ENCODE data around the gene INHA.

INHA gene

DNA sequence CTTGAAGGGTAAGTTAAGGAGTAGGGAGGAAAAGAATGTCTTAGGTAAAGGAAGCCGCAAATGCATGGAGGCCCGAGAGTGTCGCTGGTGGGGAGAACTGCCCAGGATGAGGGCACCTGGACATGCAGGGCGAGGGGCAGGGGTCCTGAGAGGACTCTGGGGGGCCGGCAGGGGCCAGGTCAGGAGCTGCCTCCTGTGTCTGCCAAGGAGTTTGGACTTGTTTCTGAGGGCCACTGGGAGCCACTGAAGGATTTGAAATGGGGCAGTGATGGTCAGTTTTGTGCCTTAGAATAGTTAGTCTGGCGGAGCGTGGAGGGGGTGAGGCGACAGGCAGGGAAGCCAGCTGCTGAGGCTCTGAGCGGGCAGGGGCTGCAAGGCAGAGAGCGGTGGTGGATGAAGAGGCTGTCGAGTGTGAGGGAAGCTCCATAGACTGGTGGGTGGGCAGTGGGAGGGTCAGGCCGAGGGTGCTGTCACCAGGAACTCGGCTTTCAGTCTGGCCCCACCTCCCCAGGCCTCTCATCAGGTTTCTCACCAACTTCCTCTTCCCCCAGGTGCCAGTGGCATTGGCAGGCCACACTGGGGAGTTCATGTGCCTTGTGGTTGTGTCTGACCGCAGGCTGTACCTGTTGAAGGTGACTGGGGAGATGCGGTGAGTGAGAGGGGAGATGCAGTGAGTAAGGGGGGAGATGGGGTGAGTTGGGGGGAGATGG lies 40.6 kb downstream of the INHA start:
- DNase-seq = no peak

DNA sequence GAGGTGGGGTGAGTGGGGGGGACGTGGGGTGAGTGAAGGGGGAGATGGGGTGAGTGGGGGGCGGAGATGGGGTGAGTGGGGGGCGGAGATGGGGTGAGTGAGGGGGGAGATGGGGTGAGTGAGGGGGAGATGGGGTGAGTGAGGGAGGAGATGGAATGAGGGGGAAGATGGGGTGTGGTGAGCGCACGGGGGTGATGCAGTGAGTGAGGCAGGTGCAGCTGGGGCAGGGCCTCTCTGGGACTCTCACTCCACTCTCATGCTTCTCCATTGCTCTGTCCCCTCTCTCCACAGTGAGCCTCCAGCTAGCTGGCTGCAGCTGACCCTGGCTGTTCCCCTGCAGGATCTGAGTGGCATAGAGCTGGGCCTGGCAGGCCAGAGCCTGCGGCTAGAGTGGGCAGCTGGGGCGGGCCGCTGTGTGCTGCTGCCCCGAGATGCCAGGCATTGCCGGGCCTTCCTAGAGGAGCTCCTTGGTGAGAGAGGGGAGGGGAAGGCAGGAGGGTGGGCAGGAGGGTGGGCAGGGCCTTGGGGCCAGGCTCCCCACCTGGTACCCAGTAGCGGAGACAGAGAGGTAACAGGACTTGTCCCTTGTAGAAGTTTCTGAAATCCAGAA lies 41.5 kb downstream of the INHA start:
- no peak for DNase-seq

DNA sequence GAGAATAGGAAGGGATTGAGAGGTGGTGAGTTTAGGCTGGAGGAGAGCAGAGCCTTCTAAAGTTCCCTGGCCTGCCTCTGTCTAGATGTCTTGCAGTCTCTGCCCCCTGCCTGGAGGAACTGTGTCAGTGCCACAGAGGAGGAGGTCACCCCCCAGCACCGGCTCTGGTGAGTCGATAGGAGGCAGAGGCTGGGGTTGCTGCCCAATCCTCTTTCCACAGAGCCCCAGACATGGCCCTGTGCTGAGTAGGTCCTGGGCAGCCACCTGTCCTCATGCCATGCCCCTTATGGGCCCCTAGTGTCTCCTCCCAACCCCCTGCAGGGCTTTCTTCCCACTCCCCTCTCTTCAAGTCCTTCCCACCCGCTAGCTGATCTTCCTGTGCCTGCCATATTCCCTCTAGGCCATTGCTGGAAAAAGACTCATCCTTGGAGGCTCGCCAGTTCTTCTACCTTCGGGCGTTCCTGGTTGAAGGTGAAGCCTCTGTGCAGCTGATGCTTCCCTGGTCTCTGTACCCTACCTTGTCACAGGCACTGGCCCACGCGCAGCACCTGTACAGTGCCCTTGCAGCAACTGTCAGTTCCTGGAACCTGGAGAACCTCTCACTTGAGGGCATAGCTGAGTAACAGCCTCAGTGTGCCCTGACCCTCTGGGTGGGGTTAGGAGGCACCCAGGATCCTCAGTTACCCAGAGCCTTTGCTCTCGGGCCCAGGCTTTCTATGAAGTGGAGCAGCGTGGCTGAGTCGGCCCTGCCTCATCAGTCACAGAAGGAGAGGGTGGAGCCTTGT lies 42.2 kb downstream of the INHA start:
- no peak for DNase-seq

DNA sequence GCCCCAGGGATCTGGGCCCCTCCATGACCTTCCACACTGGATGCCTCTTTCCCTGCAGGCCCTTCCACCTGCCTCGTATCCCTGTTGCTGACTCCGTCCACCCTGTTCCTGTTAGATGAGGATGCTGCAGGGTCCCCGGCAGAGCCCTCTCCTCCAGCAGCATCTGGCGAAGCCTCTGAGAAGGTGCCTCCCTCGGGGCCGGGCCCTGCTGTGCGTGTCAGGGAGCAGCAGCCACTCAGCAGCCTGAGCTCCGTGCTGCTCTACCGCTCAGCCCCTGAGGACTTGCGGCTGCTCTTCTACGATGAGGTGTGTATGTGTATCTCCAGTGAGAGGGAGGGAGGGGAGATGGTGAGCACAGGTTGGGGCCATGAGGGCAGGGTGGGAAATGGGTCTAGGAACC lies 42.9 kb downstream of the INHA start:
- DNase-seq = no peak

DNA sequence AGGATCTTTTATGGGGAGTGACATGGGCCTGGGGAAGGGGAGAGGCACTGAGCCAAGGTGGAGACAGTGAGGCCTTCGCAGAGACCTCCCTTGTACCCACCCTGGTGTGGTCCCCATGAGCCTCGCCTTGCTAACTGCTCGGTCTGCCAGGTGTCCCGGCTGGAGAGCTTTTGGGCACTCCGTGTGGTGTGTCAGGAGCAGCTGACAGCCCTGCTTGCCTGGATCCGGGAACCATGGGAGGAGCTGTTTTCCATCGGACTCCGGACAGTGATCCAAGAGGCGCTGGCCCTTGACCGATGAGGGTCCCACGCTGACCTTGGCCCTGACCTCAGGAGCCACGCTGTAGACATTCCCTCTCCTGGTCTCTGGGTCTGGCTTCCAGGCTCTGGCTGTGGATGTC lies 43.8 kb downstream of the INHA start:
- DNase-seq = no peak

DNA sequence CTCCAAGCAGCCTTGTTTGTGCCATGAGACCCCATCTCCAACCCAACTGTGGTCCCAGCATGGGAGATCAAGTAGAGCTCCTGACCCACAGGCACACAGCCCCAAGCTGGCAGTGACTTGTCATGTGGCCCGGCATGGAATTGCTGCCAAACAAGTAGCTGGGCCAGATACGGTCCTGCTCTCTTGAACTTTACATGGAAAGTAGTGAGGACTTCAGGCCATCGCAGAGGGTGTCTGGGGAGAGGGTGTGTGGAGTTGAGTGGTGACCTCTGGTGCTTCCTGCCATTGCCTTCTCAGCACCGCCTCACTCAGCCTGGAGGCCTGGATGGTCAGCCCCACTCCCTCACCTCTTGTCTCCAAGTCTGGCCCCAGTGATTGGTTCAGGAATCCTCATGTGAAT lies 44.4 kb downstream of the INHA start:
- no peak for DNase-seq

DNA sequence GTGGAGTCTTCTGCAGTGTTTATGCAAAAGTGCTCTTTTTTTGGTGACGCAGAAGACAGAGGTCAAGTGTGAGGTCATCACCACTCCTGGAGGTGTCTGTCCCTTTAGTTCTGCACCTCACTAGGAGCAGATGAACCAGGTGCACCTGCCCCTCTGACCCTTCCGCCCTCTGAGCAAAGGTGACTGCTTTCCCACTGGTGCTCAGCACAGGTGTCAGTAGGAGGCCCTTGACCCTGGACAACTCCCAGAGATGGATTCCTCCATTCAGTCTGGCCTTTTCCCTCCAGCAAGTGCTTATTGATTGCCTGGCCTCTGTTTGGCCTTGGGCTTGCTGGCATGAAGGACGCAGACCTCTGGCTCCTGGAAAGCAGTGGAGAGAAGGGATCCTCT lies 46.6 kb downstream of the INHA start:
- no peak for DNase-seq

DNA sequence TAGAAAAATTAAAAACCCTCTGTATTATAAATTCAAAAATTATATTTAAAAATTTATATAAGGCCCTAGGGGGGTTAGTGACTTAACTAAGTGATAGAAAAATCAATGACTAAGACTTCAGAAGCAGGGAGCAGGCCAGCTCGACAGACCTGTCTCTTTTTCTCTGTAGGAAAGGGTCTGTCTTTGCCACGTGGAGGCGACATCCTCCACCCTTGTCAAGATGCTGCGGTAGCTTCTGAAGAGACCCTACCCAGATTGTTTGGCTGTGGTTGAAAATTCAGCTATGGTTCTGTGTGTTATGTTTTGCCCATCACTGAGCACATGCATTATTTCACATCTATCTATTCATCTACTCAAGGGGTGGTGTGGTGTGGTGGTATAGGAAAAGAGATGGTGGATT lies 47.1 kb downstream of the INHA start:
- DNase-seq = no peak

DNA sequence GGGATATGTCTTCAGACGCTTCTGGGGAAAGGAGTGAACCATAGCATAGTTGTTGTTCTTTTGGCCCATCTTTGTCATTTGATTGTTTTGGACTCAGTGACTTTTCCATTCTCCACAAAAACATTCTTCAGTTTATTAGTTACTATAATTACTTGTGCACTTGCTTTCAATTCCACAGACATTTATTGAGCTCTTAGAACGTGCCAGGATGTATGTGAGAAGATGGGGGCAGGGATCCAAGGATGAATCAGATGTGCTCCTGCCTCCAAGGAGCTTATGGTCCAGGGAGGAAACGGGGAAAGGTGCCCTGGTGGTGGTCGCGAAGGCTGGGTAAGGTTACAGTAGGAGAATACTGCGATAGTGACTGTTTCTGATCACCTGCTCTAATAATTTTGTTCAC lies 48.4 kb downstream of the INHA start:
- DNase-seq = no peak

DNA sequence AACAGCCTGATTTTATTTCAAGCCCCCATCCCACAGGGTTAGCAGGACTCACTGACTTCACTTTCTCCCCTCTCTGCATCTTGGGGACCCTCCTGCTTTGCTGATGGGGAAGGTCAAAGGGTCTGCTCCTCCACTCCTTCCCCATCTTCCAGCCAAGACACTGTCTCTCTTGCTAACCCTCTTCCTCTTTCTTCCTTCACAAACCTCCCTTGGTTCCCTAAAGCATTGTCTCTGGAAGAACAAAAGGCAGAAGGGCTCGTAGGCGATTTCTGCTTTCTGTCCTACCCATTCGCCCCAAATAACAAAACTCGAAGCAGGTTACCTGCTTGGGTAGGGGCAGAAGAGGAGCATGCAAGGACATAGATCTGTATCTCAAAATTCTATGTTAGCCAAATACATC lies 49.8 kb downstream of the INHA start:
- no peak for DNase-seq

DNA sequence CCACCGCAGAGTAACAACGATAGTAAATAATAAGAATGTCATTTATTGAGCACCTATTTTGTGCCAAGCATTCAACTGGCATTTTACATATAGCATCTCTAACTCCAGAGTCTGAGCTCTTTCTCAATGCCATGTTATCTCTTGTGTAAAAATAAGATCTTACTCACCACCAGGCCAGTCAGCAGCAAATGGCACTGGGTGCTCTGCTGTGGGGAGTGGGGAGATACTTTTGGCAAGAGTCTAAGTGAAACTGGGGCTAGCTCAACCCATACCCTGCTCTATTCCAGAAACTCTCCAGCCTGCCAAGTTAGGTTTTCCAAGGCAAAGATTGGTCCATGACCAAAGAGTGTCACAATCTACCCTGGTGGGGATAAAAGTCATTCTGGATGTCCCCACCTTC lies 50.4 kb downstream of the INHA start:
- DNase-seq = no peak

DNA sequence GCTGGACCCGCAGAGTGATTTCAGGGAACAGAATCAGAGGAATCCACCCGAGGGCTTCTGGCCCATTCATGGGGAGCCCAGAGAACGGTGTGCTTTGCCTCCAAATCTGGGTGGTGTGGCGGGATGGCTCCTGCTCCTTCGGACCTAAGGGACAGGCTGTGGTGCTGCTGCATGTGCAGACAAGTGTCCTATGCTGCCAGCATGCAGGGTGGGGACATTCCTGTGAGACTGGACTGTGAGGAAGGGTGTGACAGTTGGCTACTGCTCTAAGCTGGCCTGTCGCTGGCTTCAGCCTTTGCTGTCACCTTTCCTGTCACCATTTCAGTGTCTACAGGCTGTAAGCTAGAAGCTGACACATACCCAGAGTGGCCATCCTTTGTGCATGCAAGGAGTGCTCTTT lies 52.5 kb downstream of the INHA start:
- no peak for DNase-seq

DNA sequence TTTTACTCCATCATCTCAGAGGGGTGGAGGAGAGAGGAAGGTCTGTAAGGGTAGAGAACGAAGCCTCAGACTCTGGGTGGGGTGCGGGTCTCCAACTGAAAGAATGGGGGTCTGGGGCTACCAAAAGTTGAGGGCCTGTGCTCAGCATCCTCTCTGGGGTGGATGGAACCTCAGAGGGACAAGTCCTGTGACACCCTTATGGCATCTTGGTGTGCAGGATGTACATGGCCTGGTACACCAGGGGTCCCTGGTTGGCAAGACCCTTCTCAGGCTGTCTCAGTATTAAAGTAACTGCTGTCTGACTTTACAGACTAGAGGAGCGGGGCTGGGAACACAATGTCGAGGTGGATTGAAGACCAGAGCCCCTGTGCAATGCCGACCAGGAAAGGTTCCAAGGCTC lies 53.1 kb downstream of the INHA start:
- no peak for DNase-seq
